GM12891 (cell line): Measurements from ENCODE around the gene SLCO2B1.
"Not testable (repeated sequence)": the region's sequence is repeated elsewhere in the genome, so short reads cannot be mapped to it uniquely, and the experiment has no call there.

ENCODE experiments used
- POLR2A ChIP-seq: IDR thresholded peaks from 2 replicates; pipeline ENCODE4 v1.6.1; 2011; ENCODE audit warnings: low read depth, low read length, control low read depth
- POLR2AphosphoS5 ChIP-seq: IDR thresholded peaks from 2 replicates; pipeline ENCODE4 v1.6.1; 2011; ENCODE audit warnings: low read depth, low read length, control low read depth

DNA sequence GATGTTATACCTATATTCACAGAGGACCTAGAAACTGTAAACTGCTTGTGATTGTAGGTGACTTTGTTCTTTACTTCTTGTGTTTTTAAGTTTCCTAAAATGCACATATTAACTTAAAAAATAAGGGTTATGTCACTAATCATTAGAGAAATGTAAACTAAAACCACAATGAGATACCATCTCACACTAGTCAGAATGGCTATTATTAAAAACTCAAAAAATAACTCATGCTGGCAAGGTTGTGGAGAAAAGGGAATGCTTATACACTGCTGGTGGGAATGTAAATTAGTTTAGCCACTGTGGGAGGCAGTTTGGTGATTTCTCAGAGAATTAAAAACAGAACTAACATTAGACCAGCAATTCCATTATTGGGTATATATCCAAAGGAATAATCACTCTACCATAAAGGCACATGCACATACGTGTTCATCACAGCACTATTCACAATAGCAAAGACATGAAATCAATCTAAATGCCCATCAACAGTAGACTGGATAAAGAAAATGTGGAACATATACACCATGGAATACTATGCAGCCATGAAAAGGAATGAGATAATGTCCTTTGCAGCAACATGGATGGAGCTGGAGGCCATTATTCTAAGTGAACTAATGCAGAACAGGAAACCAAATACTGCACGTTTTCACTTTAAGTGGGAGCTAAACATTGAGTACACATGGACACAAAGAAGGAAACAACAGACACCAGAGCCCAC lies 44.8 kb upstream of the SLCO2B1 start:
- TF ChIP-seq POLR2A, POLR2AphosphoS5: not testable (repeated sequence)
